Esophagus muscularis mucosa (tissue), 4 donors: ENCODE results near the gene FBXO31.

Experiments
- EP300 ChIP-seq: sonication (generic); formaldehyde crosslinking; IDR thresholded peaks from one replicate; pipeline ENCODE4 v1.6.1; 2017; ENCODE audit warnings: antibody characterized with exemption
- POLR2A ChIP-seq: fragments of 450-650 bp; IDR thresholded peaks from one replicate; pipeline ENCODE4 v1.6.1; 2017; ENCODE audit warnings: antibody characterized with exemption, moderate library complexity, mild to moderate bottlenecking, low read depth
- TF ChIP-seq, protein P1 (sequence below), 3 experiments: fragments of 200-600 bp in 2 of 3; fragments of 450-650 bp in 1 of 3; sonication (generic) in 2 of 3; IDR thresholded peaks; one replicate each; pipeline ENCODE4 v1.5.1; 2017 to 2019; ENCODE audit warnings: antibody characterized with exemption in 3 of 3, mild to moderate bottlenecking in 2 of 3, moderate library complexity in 1 of 3

DNA sequence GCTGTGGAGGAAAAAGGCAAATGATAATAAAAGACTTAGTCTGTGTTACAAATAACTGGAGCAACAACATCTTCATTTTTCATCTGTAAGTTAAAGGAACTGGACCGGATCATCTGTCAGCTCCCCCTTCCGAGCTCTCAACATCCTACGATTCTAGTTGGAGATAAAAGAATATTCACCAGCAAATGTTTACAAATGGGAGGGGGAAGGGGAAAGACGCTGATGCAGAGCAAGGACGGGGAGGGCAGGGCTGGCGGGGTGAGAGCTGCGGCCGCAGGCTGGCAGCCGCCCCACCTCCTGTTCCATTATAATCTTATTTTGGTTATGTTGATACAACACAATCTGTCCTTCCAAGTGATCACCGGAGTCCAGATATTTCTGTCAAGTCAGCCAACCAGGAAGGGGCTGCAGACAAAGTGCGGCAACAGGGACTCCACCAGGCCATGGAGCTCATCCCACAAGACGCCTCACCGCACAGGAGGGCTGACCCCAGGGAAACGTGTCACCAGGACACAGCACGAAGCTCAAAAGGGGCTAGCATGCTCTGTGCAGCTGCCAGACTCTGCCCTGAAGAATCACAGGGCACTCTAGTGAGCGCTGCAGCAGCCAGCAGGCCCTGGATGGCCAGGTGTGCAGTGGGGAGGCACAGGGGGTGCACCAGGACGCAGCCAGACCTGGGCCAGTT is 19.7 kb downstream of the FBXO31 start:
- TF ChIP-seq, protein P1, sequence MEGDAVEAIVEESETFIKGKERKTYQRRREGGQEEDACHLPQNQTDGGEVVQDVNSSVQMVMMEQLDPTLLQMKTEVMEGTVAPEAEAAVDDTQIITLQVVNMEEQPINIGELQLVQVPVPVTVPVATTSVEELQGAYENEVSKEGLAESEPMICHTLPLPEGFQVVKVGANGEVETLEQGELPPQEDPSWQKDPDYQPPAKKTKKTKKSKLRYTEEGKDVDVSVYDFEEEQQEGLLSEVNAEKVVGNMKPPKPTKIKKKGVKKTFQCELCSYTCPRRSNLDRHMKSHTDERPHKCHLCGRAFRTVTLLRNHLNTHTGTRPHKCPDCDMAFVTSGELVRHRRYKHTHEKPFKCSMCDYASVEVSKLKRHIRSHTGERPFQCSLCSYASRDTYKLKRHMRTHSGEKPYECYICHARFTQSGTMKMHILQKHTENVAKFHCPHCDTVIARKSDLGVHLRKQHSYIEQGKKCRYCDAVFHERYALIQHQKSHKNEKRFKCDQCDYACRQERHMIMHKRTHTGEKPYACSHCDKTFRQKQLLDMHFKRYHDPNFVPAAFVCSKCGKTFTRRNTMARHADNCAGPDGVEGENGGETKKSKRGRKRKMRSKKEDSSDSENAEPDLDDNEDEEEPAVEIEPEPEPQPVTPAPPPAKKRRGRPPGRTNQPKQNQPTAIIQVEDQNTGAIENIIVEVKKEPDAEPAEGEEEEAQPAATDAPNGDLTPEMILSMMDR (IDR thresholded peaks at IDR 0.05): no peak
- TF ChIP-seq POLR2A (no peak), EP300 (no peak)
